Measurements from ENCODE around the gene RABGAP1L.

The RABGAP1L gene

DNA sequence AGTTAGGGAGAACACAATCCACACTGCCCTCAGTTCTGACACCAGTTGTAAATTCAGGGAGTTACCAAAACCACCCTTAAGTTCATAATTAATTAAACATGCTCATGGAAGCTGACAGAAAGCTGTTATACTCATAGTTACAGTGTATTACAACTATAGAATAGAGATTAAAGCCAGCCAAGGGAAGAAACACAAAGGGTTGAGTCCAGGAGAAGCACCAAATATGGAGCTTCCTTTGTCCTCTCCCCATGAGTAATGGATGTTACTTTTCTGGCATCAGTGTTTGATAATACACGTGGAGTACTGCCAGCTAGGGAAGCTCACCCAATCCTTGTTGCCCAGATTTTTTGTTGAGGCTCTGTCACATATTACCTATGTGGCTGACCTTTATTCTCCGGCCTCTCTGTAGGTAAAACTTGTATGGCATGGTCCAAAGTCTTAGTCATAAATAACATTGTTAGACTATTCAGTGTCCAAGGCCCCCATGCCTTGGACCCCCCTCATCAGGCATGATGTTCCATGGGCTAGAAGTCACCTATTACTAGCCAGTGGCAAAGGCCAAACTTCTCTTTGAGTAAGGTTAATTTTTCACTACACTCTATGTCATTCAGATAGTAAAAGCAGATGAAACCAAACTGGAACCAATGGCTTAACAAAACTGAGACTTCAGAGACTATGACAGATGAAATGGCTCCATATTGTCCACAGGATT, 464.2 kb downstream of the RABGAP1L start:
- TF ChIP-seq POLR2A (IDR thresholded peaks at IDR 0.05; ENCODE audit: extremely low read depth, insufficient read length), result no peak
- TF ChIP-seq MYC (IDR thresholded peaks at IDR 0.05; ENCODE audit: low read depth, low read length), result no peak
- TF ChIP-seq, protein P1, sequence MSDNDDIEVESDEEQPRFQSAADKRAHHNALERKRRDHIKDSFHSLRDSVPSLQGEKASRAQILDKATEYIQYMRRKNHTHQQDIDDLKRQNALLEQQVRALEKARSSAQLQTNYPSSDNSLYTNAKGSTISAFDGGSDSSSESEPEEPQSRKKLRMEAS (IDR thresholded peaks at IDR 0.05; ENCODE audit: low read depth, low read length), result no peak
- TF ChIP-seq, protein P2, sequence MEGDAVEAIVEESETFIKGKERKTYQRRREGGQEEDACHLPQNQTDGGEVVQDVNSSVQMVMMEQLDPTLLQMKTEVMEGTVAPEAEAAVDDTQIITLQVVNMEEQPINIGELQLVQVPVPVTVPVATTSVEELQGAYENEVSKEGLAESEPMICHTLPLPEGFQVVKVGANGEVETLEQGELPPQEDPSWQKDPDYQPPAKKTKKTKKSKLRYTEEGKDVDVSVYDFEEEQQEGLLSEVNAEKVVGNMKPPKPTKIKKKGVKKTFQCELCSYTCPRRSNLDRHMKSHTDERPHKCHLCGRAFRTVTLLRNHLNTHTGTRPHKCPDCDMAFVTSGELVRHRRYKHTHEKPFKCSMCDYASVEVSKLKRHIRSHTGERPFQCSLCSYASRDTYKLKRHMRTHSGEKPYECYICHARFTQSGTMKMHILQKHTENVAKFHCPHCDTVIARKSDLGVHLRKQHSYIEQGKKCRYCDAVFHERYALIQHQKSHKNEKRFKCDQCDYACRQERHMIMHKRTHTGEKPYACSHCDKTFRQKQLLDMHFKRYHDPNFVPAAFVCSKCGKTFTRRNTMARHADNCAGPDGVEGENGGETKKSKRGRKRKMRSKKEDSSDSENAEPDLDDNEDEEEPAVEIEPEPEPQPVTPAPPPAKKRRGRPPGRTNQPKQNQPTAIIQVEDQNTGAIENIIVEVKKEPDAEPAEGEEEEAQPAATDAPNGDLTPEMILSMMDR (IDR thresholded peaks at IDR 0.05; ENCODE audit: low read depth, low read length), result no peak
- no peak for DNase-seq (ENCODE audit: low read depth)
- no peak overlapping the region for H3K4me3 ChIP-seq (ENCODE audit: low read depth, low read length)

- TF ChIP-seq MYC (IDR thresholded peaks at IDR 0.05; ENCODE audit: low read depth, low read length), result no peak
- TF ChIP-seq, protein P2 (IDR thresholded peaks at IDR 0.05; ENCODE audit: low read depth, low read length), result no peak
- TF ChIP-seq POLR2A (IDR thresholded peaks at IDR 0.05; ENCODE audit: extremely low read depth, insufficient read length), result no peak
- TF ChIP-seq, protein P1 (IDR thresholded peaks at IDR 0.05; ENCODE audit: low read depth, low read length), result no peak
- H3K4me3 ChIP-seq (ENCODE audit: low read depth, low read length), result no peak overlapping the region
- DNase-seq (ENCODE audit: low read depth), result no peak
Observed at GRCh38 chr1:174626031-174627025, 467.0 kb downstream of the RABGAP1L start.

- no peak overlapping the region for H3K4me3 ChIP-seq (ENCODE audit: low read depth, low read length)
- TF ChIP-seq, protein P2 (IDR thresholded peaks at IDR 0.05; ENCODE audit: low read depth, low read length), result no peak
- TF ChIP-seq POLR2A (IDR thresholded peaks at IDR 0.05; ENCODE audit: extremely low read depth, insufficient read length) (no peak), MYC (IDR thresholded peaks at IDR 0.05; ENCODE audit: low read depth, low read length) (no peak)
- TF ChIP-seq, protein P1 (IDR thresholded peaks at IDR 0.05; ENCODE audit: low read depth, low read length), result no peak
- DNase-seq (ENCODE audit: low read depth), result no peak
Observed at GRCh38 chr1:174637487-174637886, 478.2 kb downstream of the RABGAP1L start.

- H3K4me3 ChIP-seq (ENCODE audit: low read depth, low read length), result no peak overlapping the region
- TF ChIP-seq, protein P1 (IDR thresholded peaks at IDR 0.05; ENCODE audit: low read depth, low read length), result no peak
- TF ChIP-seq POLR2A (IDR thresholded peaks at IDR 0.05; ENCODE audit: extremely low read depth, insufficient read length) (no peak), MYC (IDR thresholded peaks at IDR 0.05; ENCODE audit: low read depth, low read length) (no peak)
- TF ChIP-seq, protein P2 (IDR thresholded peaks at IDR 0.05; ENCODE audit: low read depth, low read length), result no peak
- no peak for DNase-seq (ENCODE audit: low read depth)
Observed at GRCh38 chr1:174639461-174639860, 480.1 kb downstream of the RABGAP1L start.

DNA sequence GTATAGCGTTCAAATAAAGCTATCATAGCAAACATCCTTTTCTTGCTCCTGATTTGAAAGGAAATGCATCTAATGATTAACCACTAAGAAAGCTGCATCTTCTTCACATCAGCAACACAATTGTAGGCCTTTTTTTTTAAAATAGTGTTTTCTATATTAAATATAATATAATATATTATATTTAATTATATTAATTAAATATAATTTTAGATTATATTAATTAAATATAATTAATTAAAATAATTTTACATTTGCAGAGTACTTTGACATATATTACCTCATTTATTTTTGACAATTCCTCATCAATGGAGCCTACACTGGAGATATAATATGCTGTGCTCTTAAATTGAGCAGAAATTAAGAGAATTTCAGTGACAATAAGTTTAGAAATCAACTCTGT, 481.5 kb downstream of the RABGAP1L start:
- DNase-seq (ENCODE audit: low read depth), result no peak
- H3K4me3 ChIP-seq (ENCODE audit: low read depth, low read length), result no peak overlapping the region
- TF ChIP-seq, protein P1 (IDR thresholded peaks at IDR 0.05; ENCODE audit: low read depth, low read length), result no peak
- TF ChIP-seq POLR2A (IDR thresholded peaks at IDR 0.05; ENCODE audit: extremely low read depth, insufficient read length), result no peak
- TF ChIP-seq, protein P2 (IDR thresholded peaks at IDR 0.05; ENCODE audit: low read depth, low read length), result no peak
- TF ChIP-seq MYC (IDR thresholded peaks at IDR 0.05; ENCODE audit: low read depth, low read length), result no peak
